GM21515 (cell line): Measurements from ENCODE around the gene TNFAIP6.
"Not testable (repeated sequence)": the region's sequence is repeated elsewhere in the genome, so short reads cannot be mapped to it uniquely, and the experiment has no call there.

Experiments used
- ATAC-seq: cut with Tn5 transposase; IDR thresholded peaks from one replicate; pipeline ENCODE4 v1.9.1; 2021; ENCODE audit not compliant: unreplicated experiment

Gene TNFAIP6

DNA sequence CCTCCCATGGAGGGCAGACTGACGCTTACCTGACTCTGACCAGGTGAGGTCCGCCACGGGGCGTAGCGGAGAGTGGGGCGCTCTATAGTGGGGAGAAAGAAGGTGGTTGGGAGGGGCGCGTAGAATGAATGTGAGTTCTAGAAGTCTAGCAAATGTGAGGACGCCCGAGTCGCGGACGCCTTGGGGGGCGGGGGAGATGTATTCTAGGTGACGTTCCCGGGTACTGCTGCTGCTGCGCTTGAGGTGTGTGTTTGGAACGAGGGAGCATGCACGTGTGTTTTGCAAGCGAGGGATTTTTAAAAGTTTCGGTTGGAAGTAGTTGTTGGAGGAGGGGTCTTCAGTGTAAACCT is 53.1 kb downstream of the TNFAIP6 start:
- peak; percentile 39 for ATAC-seq

DNA sequence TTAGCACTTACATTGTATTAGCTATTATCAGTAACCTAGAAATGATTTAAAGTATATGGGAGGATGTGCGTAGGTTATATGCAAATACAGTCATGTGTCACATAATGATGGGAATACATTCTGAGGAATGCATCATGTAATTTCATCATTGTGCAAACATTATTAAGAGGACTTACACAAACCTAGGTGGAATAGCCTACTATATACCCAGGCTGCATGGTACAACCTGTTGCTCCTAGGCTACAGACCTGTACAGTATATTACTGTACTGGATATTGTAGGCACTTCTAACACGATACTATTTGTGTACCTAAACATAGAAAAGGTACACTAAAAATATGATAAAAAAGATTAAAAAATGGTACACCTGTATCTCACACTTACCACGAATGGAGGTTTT is 60.3 kb downstream of the TNFAIP6 start:
- no peak for ATAC-seq

DNA sequence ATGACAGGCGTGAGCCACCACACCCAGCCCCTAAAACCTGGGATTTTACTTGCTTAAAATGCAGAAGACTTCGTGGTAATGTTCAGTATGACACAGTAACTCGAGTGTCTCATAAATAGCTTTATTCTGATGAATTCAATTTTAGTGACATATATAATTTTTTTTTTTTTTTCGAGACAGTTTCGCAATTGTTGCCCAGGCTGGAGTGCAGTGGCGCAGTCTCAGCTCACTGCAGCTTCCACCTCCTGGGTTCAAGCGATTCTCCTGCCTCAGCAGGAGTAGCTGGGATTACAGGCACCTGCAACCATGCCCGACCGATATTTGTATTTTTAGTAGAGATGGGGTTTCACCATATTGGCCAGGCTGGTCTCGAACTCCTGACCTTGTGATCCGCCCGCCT is 64.3 kb downstream of the TNFAIP6 start:
- not testable (repeated sequence) for ATAC-seq

DNA sequence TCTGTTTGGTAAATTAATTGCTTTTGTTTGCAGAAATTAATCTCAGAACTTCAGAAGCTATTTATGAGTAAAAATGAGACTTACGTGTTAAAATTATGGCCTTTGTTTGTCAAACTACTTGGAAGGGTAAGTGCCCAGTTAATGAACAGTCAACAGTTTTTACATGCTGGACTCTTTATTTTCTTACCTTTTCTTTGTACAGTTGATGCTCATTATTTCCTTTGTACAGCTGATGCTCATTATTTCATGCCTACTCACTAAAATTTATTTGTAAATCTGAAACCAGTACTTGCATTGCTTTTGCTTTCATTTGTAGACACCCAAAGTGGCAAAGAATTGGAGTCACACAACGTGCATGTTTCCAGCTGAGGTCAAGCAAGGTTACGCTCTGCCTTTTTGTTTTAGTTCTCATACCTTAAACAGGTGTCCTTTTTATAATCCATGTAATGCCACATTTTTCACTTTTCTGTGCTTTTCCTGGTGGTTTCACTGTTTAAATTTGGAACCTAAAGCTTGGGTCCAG is 65.6 kb downstream of the TNFAIP6 start:
- peak; percentile 76 for ATAC-seq

DNA sequence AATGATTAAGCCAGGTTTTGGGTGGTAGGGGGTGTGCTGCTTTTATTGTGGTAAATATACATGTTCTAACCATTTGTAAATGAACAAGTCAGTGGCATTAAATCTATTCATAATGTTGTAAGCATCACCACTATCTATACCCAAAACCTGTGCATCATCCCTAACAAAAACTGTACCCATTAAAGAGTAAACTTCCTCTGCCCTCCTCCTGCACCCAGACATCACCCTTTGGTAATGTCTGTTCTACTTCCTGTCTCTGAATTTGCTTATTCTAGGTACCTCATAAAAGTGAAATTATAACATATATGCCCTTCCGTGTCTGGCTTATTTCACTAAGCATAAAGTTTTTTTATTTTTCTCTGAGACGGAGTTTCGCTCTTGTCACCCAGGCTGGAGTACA is 66.4 kb downstream of the TNFAIP6 start:
- no peak for ATAC-seq
